GM21528 (cell line): Measurements from ENCODE around the gene CDH4.

Experiments used
- ATAC-seq: cut with Tn5 transposase; IDR thresholded peaks from one replicate; pipeline ENCODE4 v1.9.1; 2021; ENCODE audit warnings: mild to moderate bottlenecking, moderate library complexity; ENCODE audit not compliant: unreplicated experiment, low FRiP score

Gene CDH4

DNA sequence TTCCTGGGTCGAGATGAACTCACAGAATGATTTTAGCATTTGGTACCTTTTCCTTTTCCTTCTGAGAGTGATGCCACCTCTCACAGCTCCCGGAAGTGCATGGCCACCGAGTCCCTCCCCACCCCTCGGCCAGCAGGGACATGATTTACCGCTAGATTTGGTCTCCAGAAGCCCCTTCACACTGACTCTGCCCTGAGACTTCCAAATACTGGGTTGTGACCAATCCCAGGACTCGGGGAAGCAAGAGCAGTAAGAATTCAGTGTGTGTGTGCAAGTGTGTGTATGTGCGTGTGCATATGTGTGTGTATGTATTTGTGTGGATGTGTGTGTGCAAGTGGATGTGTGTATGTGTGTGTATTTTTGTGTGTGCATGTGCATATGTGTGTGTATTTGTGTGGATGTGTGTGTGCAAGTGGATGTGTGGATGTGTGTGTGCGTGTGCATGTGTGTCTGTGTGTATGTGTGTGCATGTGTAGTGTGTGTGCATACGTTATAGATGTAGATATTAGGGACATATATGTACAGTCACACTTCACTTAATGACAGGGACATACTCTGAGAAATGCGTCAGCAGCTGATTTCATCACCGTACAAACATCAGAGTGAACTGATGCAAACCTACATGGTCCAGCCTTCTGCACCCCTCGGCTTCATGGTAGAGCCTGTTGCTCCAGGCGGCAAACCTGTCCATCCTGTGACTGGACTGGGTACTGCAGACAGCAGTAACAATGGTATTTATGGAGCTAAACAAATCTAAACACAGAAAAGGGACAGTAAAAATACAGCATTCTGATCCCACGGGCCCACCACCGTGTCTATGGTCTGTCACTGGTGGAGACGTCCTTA, 439.2 kb downstream of the CDH4 start:
- no peak for ATAC-seq

DNA sequence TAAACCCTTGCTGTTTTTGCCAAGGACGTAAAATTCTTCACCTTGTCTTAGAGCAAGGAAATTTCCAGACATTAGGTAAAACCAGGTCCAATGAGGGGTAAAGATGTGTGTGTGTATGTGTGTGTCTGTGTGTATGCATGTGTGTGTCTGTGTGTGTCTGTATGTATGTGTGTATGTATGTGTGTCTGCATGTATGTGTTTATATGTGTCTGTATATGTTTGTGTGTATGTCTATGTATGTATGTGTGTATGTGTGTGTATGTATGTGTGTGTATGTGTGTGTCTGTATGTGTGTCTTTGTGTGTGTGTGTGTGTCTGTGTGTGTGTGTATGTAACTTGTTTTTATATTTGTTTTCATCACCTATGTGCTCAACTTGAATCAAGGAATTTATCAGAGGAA, 439.9 kb downstream of the CDH4 start:
- ATAC-seq = no peak

DNA sequence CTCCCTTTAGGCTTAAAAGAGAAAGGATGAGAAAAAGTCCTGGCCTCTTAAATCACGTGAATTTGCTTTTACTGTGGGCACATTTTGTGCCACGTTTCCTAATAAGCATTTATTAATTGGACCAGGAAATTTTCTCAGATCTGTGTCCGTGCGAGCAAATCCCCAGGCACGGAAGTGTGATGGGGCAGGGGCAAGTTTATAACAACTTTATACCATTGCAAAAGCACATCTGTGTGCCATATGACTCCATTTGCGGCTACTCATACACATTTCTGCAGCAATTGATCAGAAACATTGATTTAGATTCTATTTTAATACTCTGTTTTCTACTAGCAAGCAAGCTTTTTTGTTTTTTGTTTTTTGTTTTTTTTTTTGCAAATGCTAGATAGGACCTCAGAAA, 440.4 kb downstream of the CDH4 start:
- no peak for ATAC-seq

DNA sequence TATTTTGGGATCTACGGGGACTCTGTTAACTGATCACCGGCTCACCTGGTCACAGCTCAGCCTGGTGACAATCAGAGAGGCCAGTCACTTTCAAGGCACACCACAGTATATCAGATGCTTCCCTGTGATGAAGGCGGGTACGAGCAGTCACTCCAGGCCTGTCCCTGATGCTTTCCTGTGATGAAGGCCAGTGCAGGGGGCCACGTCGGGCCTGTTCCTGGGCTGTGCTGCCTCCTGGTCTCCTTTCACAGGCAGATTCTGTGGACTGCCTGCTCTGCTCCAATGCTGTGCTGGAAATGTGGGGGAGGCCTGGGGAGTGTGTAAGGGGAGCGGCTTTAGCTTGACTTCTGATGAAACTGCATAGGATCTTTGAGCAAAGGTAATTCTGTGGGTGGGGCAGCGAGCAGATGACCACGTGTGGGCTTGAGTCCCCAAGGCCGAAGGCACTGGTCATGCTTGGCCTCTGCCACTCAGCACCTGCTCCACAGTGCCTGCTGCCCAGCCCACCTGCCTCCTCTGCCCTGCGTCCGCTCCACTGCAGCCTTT, 441.1 kb downstream of the CDH4 start:
- ATAC-seq = no peak

DNA sequence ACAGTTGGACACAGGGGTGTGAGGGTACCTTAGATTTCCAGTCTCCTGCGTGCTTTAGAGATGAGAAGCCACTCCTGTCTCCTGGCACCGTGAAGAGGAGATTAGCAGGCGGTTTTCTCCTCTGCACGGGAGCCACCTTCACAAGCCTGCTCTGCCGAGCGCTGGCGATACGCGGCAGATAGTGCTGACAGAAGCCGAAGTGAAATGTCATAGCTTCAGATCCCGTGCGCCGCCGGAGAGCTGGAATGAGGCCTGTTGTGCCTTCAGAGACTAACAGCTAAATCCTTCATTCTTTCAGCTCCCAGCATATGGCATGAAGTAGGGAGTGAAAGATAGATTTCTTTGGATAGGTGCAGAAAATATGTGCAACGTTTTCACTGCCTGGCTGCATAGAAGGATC, 442.6 kb downstream of the CDH4 start:
- no peak for ATAC-seq

DNA sequence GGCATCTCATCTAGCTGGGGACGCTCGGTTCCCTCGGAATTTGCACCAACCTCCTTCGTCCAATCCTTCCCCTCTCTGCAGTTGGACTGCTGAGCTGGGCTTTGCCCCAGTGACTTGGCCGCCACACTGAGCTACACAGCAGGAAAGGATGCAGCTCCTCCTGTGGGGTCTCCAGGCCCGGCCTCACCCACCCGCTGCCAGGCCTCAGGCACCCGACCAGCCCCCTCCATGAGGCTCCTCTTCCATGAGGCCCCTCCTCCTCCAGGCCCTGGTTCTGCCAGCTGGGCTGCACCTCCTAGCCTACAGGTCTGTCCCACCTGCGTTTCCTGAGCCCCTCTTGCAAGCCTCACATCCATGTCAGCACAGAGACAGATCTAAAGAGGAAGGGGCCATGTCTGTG, 443.7 kb downstream of the CDH4 start:
- no peak for ATAC-seq

DNA sequence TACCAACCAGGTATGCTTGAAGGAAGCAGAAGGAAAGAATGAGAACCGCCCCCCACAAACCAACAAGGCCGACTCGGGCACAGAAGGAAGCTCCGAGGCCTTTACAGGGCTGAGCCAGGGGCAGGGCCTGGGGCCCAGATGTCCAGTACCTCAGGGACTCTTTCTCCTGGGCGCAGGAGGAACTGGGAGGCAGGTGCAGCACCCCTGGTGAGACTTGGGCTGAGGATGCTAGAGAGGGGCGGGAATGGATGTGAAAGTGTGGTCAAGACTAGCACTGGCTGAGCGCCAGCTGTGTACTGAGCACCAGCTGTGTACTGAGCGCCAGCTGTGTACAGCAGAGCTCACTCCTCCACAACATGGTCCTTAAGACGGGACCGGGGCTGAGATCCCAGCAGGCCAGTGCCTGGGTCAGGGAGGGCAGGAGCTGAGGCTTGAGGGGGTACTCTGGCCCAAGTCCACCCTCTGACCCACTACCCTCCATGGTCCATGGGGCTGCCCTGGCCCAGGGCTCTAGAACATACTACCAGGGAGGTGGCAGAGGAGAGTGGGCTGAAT, 444.2 kb downstream of the CDH4 start:
- ATAC-seq = no peak

DNA sequence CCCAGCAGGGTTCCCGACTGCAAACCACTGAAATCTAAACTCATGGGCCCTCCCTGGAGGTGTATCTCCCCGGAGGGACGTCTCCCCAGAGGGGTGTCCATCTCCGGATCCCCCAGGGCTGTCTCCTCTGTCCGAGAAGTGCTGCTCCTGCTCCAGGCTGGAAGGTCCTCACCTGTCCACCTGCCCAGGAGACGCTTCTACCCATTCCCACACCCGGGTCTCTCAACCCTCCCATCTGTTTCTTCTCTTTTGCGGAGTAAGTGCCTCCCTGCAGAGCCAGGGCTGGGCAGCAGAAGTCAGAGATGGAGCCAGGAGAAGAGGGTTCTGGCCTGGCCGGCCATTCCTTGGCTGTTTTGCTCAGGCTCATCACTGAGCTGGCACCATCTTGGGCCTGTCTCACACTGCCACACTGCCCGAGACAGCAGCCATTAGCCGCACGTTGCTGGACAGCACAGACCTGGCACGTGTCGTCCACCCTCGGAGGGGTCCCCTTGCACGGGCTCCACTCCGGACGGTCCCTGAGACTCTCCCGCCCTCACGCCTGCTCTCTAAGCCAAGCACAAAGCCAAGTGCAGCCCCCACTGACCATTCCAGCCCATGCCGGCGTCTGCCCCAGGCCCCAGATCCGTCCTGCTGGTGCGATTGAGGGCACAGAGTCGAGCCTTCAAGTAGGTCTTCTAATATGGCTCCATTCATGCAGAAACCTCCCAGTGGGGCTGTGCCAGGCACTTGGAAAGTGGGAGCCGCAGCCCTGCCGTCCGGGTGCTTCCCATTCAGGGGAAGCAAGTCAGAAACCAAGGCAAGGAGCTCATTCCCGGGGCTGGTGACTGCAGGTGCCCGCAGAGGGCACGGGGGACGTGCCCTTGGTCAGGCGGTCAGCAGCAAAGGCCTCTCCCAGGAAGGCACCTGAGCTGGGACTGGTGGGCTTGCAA, 445.9 kb downstream of the CDH4 start:
- no peak for ATAC-seq

DNA sequence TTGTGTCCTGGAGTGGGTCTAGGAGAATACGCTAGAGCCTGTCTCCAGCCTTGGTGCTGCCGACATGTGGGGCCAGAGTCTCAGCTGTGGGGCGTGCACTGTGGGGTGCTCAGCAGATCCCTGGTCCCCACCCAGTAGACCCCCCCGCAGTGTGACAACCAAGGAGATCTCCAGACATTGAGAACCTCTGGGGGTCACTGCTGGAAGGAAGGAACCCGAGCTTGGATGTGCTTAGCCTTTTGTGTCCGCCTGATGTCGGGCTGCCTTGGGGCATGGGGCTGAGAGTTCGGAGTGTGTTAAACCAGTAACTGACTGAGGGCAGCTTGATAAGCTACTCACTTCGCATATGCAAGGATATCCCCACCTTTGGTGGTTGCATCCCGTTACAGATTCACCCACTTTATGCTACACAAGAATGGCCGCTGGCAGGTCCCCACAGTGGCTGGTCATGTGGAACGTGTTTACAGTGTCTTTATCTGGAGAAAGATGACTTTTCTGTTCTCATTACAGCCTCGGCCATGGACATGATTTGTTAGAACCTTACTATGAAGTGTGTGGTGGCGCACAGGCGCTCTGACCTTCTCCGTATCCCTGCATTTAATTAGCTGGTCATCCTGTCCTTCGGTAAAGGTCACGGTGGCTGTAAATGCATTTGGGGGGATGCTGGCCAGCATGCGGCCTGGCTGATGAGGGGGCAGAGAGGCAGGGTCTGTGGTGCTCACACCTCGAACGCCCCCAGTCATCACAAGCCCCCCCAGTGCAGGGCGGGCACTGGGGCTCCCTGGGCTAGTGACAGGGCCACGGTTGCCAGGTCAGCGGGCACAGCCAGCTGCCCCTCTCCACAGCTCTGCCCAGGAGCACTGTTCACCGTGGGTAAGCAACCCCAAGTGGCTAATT, 446.8 kb downstream of the CDH4 start:
- no peak for ATAC-seq

- ATAC-seq = no peak
Observed at GRCh38 chr20:61699495-61700374, 447.7 kb downstream of the CDH4 start.

GRCh38 chr20:61700595-61701140, 448.6 kb downstream of the CDH4 start:
- ATAC-seq = no peak

DNA sequence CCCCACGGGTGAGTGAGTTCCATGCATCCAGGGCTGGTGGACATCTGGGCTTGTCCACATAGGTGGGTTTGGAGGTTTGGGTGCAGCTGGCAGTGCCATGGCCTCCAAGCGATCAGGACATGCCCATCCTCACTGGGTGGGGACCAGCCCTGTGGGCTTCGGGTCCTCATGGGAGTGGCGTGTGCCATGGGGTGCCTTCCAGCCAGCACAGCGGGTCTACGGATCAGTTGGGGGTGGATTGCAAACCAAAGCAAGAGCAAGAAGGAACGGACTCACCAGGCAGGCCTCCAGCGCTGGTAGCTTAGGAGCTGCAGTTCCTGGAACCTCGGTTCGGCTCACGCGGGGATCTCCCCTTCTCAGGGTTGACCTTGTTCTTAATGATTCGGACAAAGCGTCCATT, 449.3 kb downstream of the CDH4 start:
- ATAC-seq = no peak

- no peak for ATAC-seq
Observed at GRCh38 chr20:61701802-61702201, 449.7 kb downstream of the CDH4 start.

GRCh38 chr20:61702246-61702645, 450.2 kb downstream of the CDH4 start:
- no peak for ATAC-seq

DNA sequence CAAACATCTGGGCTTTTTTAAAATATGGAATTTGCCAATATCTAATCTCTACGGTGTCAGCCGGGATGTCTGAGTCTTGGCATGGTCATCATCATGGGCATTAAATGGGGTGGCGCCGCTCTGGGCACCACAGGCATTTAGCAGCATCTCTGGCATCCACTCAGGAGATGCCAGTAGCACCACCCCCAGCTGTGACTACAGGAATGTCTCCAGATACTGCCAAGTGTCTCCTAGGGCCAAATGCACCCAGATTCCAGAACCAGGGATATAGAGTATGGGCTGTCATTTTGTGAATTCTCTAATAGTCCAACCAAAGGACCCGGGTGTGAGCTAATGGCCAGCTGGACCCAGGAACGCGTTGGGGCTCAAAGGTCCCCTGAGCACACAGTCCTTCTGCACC, 452.6 kb downstream of the CDH4 start:
- ATAC-seq = no peak

GRCh38 chr20:61705386-61706258, 453.6 kb downstream of the CDH4 start:
- no peak for ATAC-seq

DNA sequence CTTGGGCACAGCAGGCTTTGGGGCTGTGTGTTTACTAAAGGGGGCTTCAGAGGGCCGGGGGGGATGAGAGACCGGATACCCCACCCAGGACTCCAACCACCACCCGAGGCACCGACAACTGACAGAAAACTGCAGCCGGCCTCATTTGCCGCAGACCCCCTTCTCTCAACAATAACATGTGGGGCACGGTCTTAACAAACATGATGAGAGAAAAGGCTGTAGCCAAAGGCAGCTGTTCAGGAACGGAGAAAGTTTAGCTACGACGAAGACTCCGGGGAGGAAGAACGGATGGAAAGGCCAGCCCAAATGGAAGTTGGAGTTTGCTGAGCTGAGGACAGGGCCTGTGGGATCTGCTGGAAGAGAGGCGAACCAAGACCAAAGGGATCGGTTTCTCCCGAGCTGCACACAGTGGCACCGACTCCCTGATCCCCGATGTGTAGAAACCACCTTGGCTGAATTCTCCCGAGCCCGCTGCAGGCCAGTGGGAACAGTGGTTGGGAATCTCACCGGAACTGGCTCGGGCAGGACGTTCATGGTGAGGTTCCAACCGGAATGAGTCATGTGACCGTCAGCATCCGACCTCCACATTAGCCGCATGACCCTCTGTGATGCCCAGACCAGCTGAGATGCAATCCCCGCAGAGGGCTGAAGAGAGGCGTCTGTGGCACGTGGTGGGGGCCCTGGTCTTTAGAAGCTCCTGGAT, 454.3 kb downstream of the CDH4 start:
- ATAC-seq = no peak
